ENCODE results near the gene NLGN4Y.

The NLGN4Y gene

GRCh38 chrY:14524272-14525231 is at the start of gene NLGN4Y:
Gene NLGN4Y, plus strand, starts transcription at chrY:14524529. Its CDS starts 97,591 bp downstream, at chrY:14622120.
- in situ Hi-C loops (cut with MboI; ENCODE audit: low sequenced_read_pairs), result no loop called here

DNA sequence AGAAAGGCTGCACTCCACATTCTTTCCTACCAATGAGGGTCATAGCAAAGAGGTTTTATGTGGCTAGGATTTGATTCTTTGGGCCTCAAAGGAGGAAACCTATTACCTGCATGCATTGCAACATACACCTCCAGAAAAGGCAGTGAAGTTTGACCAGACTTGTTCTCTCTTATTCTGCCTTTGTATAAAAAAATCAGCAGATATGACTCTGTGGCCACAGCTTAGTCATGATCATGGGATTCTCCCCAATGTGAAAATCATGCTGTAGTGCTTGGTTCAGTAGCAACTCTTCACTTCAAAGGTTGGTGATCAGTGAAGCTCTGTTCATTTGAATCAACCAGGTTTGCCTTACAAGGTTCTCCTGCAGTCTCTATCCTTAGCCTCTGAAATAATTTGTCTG is 38.4 kb upstream of the NLGN4Y start:
- in situ Hi-C loops (cut with MboI; ENCODE audit: low sequenced_read_pairs), result no loop called here

DNA sequence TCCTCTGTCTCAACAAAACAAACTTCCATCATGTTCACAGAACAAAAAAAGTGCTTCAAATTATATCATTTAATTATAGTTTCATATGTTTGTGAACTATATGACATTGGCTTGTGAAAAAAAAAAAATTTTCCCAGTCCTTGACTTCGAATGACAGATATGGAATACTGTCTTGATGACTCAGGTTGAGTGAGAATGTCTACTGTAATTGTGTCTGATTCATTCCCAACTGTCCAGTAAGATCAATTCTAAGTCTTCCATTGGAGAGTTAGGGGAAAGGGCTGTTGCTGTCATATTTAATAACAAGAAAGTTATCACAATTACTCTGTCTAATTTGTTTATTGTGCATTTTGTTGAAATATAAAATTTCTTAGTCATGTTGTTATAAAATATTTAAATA is 34.1 kb upstream of the NLGN4Y start:
- in situ Hi-C loops (cut with MboI; ENCODE audit: low sequenced_read_pairs), result no loop called here

DNA sequence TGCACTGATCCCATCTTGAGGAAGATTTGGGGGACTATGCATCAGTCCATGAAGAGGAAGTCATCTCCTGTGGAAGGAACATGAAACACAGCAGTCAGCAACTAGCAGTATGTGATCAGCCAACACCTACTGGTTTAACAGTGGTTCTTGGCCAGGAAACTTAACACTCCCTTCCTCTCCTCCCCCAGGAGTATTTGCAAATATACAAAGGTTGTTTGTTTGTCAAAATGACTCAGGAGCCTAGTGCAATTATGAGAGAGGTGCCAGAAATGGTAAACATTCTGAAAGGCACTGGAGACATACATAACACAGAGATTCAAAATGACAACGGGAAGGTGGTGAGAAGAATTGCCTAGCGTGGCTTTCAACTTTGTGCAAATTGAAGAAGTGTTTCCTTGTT is 26.3 kb upstream of the NLGN4Y start:
- in situ Hi-C loops (cut with MboI; ENCODE audit: low sequenced_read_pairs), result no loop called here

GRCh38 chrY:14504592-14504991 is 19.7 kb upstream of the NLGN4Y start:
- in situ Hi-C loops (cut with MboI; ENCODE audit: low sequenced_read_pairs), result no loop called here

DNA sequence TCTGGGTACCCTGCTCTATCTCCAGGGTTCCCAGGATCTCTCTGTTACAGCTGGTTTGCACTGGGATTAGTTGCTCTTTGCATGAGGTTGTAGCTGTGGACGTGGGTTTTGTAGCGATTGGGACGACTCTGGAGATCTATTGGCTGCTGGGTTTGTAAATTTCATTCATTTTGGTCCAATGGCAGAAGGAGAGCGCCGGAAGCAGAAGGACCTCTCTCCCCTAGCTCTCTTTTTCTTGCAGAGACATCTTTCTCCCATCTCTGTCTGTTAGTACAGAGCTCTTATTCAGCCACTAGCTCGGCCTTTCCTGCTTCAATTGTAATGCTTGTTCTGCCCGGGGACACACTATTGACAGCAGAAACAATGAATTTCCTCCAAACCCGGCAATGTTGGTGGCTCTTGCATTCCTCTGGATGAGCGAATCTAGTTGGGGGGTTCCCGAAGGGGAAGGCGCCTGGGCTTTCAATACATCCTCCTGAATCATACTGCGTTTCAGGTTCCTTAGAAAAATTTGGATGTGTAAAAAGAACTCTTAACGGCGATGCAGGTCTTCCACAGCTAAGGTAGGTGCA is 1.9 kb upstream of the NLGN4Y start:
- in situ Hi-C loops (cut with MboI; ENCODE audit: low sequenced_read_pairs), result no loop called here

GRCh38 chrY:14523491-14524271 is 648 bp upstream of the NLGN4Y start:
- in situ Hi-C loops (cut with MboI; ENCODE audit: low sequenced_read_pairs), result no loop called here

GRCh38 chrY:14525315-14525714 is 986 bp downstream of the NLGN4Y start:
- in situ Hi-C loops (cut with MboI; ENCODE audit: low sequenced_read_pairs), result no loop called here

DNA sequence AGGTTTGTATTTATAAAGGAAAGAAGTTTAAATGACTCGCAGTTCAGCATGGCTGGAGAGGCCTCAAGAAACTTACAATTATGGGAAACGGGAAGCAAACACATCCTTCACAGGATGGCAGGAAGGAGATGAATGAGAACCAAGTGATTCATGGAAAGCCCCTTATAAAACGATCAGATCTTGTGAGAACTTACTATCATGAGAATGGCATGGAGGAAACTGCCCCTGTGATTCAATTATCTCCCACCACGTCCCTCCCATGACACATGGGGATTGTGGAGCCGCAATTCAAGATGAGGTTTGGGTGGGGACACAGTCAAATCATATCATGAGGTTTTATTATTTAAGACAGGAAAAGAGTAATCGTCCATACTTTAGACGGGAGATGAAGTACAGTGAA is 4.0 kb downstream of the NLGN4Y start:
- in situ Hi-C loops (cut with MboI; ENCODE audit: low sequenced_read_pairs), result no loop called here

DNA sequence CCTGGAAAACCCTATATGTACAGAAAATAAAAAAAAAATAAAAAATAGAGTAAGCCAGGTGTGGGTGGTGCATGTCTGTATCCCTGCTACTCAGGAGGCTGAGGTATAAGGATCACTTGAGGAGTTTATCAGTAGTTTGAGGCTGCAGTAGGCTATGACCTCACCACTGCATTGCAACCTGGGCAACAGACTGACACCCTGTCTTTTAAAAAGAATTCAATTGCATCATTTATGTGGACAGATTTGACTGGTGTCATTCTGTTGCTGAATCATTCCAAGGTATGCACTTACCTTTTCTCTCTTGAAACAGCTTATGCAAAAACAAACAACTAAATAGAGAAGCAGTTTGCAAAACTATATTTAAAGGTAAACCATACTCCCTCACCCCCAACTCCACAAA is 12.4 kb downstream of the NLGN4Y start:
- in situ Hi-C loops (cut with MboI; ENCODE audit: low sequenced_read_pairs), result no loop called here

GRCh38 chrY:14543506-14543905 is 19.2 kb downstream of the NLGN4Y start:
- in situ Hi-C loops (cut with MboI; ENCODE audit: low sequenced_read_pairs), result no loop called here

GRCh38 chrY:14581294-14581693 is 57.0 kb downstream of the NLGN4Y start:
- in situ Hi-C loops (cut with MboI; ENCODE audit: low sequenced_read_pairs), result no loop called here

GRCh38 chrY:14586725-14587124 is 62.4 kb downstream of the NLGN4Y start:
- in situ Hi-C loops (cut with MboI; ENCODE audit: low sequenced_read_pairs), result no loop called here

GRCh38 chrY:14601372-14601771 is 77.0 kb downstream of the NLGN4Y start:
- in situ Hi-C loops (cut with MboI; ENCODE audit: low sequenced_read_pairs), result no loop called here

DNA sequence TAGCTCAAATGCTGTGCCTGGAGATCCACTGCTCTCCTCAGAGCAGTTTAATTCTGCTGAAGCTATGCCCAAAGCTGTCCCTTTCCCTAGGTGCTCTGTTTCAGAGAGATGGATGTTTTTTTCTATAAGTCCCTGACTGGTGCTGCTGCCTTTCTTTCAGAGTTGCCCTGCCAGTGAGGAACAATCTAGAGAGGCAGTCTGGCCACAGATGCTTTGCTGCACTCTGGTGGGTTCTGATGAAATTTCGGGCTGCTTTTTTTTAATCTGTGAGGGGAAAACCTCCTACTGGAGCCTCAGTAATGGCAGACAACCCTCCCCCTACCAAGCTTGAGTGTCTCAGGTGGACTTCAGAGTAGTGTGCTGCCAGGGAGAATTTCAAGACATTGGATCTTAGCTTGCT is 93.3 kb downstream of the NLGN4Y start:
- in situ Hi-C loops (cut with MboI; ENCODE audit: low sequenced_read_pairs), result no loop called here

DNA sequence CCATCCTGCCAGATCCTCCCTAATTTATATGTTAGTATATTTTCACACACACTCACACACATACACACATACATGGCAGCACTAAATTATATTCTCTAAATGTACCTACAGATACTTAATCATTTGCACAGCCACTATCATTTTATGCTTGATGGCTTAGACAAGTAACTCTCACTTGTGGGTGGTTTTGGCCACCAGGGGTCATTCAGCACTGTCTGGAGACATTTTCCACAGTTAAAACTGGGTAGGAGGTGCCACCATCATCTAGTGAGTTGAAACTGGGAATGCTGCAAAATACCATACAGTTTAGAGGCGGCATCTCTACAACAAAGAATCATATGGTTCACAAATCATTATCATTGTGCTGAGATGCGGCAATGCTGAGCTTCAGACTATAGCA is 94.2 kb downstream of the NLGN4Y start:
- in situ Hi-C loops (cut with MboI; ENCODE audit: low sequenced_read_pairs), result no loop called here

- in situ Hi-C loops (cut with MboI; ENCODE audit: low sequenced_read_pairs), result no loop called here
Observed at GRCh38 chrY:14628208-14628607, 103.9 kb downstream of the NLGN4Y start.

GRCh38 chrY:14631676-14632075 is 107.3 kb downstream of the NLGN4Y start:
- in situ Hi-C loops (cut with MboI; ENCODE audit: low sequenced_read_pairs), result no loop called here

- in situ Hi-C loops (cut with MboI; ENCODE audit: low sequenced_read_pairs), result no loop called here
Observed at GRCh38 chrY:14633718-14634117, 109.4 kb downstream of the NLGN4Y start.

DNA sequence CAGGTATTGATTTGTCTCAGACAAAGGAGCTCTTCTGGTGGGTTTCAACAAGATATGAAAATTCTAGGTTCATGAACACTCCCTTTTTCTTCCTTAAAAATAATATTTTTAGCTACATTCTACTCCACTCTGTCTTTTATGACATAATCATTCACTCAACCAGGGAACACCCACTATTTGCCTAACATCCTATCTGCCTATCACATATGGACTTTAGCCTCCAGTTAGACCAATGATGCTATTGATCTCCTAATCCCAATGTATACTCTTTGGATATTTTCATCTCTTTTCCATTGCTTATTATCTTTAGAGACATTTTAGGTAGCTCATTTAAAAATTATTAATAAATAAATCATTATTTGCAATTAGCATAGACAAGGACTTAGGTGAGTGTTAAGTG is 110.6 kb downstream of the NLGN4Y start:
- in situ Hi-C loops (cut with MboI; ENCODE audit: low sequenced_read_pairs), result no loop called here

DNA sequence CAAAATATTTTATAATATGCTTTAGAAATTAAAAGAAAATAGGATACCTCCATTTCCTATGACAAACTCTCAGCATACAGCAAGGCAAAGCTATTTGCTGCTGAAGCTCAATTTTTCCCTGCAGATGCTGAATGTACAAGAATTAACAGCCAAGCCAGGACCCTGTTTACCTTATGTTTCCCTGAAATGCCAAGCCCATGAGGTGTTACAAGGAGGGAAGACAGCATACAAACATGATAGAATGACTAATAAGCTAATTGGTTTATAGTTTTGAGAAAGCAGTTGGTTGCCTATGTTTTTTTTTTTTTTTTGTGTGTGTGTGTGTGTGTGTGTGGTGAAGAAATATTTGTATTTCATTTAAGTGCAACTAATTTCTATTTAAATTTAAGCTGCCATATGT is 113.2 kb downstream of the NLGN4Y start:
- in situ Hi-C loops (cut with MboI; ENCODE audit: low sequenced_read_pairs), result no loop called here

DNA sequence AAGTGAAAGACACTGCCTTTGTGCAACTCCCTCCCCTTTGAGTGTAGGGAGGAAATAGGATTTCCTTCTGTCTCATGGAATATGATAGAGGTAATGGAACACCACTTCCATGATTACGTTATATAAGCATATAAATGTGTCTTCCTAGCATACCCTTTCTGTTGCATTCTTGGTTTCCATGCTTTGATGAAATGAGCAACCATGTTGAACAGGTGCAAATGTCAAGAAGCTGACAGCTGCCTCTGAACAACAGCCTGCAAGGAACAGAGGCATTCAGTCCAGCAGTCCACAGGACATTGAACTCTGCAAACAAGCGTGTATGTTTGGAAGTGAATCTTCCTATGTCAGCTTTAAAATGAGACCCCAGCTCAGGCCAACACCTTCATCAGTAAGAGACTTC is 117.5 kb downstream of the NLGN4Y start:
- in situ Hi-C loops (cut with MboI; ENCODE audit: low sequenced_read_pairs), result no loop called here
